Measurements from ENCODE around the gene SOX6.

DNA sequence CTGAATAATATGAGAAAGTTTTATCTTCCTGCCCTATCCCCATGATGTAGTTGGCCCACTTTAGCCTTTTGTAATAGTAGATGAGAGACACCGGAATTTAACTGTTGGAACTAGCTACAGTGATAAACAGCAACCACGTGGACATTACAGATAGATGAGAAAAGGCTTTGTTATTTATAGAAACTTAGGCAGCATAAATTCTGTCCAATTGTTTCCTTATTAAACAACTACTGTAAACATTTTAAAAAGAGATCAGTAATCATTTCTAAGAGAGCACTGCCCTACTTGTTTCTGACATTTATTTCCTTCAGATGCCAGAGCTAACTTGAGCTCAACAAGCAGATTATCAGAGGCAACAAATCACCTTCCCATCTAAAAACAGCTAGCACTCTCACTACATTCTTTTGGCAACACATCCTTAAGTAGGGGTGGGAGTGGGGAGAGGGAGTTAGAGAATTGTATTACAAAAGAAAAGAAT is 63.1 kb downstream of the SOX6 start:
- TF ChIP-seq, protein P1, sequence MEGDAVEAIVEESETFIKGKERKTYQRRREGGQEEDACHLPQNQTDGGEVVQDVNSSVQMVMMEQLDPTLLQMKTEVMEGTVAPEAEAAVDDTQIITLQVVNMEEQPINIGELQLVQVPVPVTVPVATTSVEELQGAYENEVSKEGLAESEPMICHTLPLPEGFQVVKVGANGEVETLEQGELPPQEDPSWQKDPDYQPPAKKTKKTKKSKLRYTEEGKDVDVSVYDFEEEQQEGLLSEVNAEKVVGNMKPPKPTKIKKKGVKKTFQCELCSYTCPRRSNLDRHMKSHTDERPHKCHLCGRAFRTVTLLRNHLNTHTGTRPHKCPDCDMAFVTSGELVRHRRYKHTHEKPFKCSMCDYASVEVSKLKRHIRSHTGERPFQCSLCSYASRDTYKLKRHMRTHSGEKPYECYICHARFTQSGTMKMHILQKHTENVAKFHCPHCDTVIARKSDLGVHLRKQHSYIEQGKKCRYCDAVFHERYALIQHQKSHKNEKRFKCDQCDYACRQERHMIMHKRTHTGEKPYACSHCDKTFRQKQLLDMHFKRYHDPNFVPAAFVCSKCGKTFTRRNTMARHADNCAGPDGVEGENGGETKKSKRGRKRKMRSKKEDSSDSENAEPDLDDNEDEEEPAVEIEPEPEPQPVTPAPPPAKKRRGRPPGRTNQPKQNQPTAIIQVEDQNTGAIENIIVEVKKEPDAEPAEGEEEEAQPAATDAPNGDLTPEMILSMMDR (IDR thresholded peaks at IDR 0.05) = no peak
- no peak for TF ChIP-seq POLR2AphosphoS5 (IDR thresholded peaks at IDR 0.05)

All from esophagus muscularis mucosa (tissue), 3 donors.